Esophagus squamous epithelium (tissue), 4 donors: ENCODE data around the gene KIR3DL2.
"Not testable (repeated sequence)": the region's sequence is repeated elsewhere in the genome, so short reads cannot be mapped to it uniquely, and the experiment has no call there.

Experiments
- CTCF ChIP-seq, 6 experiments: fragments of 450-650 bp in 4 of 6; fragments of 200-600 bp in 2 of 6; sonication (generic) in 2 of 6; IDR thresholded peaks; one replicate each; pipeline ENCODE4 v1.5.1; 2016 to 2019; ENCODE audit warnings: antibody characterized with exemption in 6 of 6, mild to moderate bottlenecking in 4 of 6, moderate library complexity in 4 of 6
- POLR2A ChIP-seq, 4 donors: fragments of 450-650 bp; IDR thresholded peaks; one replicate each; pipeline ENCODE4 v1.6.1; 2017; ENCODE audit warnings: antibody characterized with exemption in 4 of 4, mild to moderate bottlenecking in 4 of 4, moderate library complexity in 3 of 4

DNA sequence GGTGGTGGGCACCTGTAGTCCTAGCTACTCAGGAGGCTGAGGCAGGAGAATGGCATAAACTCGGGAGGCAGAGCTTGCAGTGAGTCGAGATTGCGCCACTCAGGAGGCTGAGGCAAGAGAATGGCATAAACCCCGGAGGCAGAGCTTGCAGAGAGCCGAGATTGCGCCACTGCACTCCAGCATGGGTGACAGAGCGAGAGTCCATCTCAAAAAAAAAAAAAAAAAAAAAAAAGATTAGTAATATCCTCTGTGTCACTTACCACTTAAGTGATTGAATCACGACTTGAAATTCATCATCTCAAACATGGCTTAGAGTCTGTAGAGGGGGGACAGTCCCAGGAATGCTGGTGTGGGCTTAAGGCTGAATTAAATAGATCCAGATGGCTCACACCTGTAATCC, 50.9 kb downstream of the KIR3DL2 start:
- not testable (repeated sequence) for TF ChIP-seq CTCF, POLR2A (IDR thresholded peaks at IDR 0.05)
